Stimulated activated CD8-positive, alpha-beta memory T cell treated with anti-CD3 and anti-CD28 coated beads, Interleukin-12 subunit alpha, Interleukin-12 subunit beta, amount 100 ng/mL, for 1 hour (primary cell): Measurements from ENCODE around the gene LRRC4C.

Source experiments
- DNase-seq: peaks from one replicate; pipeline ENCODE4 v3.0.0-alpha.2; 2020; ENCODE audit warnings: low read depth

Gene LRRC4C

DNA sequence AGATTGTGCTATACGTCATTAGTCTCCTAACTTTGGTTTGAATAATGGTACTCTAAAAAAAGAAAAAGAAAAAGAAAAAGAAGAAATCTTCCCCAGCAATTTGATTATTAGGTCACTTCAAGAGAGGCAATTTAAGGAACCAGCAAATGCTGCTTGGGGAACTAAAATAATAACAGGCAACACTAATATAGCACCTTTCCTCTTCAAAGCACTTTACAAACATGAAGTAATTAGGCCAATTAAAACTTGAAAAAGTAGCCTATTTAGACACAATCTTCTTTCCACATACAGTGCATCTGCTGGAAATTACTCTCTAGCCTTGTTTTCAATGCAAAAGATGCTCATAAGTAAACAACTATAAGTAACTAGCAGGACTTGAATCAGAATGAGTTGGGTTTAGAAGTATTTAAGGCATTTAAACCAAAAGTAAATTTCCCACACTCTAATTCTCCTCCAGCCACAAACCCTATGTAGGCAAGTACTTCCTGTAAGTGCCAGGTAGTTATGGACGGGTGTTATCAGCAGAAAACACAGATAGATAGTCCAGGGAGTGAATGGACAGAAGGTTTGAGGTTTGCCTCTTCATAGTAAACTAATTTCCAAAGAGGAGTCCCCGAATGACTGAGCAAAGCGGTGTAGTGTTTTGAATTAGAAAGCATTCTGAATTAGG lies 44.5 kb downstream of the LRRC4C start:
- no peak for DNase-seq

DNA sequence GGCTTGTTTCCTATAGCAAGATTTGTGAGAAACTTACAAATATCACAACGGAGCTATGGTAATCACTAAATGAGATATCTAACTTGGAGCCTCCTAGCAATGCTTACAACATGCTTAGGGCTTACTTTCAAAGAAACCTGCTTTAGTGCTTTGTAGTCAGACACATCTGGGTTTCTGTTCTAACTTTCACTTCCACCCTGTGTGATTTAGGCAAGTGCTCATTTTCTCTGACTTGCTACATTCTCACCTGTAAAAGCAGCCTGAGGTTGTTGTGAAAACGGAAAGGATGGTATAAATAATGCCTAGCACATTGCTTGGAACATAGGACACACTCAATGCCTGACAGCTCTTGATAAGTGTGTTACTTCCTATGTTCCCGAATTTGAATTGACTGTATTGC lies 45.6 kb downstream of the LRRC4C start:
- DNase-seq = no peak

DNA sequence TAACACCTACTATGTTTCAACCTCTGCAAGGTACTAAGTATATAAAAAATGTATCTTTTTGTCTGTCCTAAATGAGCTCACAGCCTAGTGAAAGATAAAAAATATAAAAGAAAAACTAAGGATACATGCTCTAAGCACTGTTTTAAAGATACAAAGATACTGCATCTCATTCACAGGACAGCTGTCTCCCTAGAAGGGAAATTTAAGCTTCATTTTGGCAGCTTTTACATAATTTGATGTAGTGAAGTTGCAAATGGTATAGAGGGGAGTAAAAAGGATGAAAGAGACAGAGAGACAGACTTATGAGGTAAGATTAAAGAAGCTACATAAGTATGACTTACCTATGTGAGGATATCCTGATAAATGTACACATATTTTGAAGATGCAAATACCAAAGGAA lies 53.6 kb downstream of the LRRC4C start:
- DNase-seq = no peak

DNA sequence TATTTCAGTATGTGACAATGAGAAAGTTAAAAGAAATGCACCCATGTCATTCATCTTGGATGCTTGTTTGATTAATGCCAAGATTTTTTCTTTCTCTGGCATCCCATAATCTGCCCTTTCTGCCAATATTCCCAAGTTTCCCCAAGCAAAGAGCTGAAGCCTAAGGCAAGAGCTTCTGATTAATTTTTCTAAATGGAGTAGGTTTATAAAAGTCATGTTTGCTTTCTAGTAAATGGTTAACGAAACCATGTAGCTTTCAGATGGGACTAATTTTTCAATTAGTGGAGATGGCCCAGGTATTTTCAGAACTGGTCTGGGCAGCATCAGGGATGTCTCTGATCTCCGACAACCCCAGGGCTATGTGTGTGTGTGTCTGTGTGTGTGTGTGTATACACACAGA lies 55.3 kb downstream of the LRRC4C start:
- no peak for DNase-seq

DNA sequence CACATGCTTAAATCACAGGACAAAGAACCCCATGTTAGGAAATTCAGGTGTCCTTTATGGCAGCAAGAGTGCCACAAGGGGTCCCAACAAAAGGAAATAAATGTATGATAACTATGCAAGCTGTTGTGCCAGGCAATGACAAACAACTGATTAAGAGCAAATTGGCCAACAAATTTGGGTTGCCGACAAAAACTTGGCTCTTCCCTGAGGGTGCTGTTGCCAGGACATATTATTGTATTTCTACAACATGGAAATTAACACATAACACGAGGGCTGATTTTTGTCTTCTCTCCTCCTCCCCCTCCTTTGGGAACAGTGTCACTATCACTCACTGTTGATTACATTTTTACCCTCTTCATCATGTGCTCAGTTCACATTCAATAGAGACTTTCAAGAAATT lies 56.0 kb downstream of the LRRC4C start:
- no peak for DNase-seq

DNA sequence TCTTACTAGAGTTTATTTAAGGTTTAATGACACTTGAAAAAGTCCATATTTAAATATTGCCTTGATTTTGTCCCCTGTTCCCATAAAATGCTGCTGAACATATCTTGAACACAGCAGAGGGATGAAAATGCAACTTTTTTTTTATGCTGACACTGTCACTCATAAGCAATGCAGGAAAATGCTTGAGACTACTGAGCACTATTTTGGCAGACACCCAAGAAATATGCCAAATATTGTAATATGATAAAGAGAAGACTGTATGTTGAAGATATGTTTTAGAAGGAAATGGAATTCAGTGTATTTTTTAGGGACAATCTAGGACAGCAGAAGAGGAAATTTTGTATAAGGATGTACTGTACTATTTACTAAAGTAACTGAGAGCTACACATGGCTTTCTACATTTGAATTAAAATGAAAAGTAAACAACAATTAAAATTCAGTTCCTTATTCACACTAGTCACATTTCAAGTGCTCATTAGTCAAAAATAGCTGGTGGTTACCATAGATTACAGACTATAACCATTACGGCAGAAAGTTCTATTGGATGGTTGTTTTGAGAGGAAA lies 58.6 kb downstream of the LRRC4C start:
- DNase-seq = no peak

DNA sequence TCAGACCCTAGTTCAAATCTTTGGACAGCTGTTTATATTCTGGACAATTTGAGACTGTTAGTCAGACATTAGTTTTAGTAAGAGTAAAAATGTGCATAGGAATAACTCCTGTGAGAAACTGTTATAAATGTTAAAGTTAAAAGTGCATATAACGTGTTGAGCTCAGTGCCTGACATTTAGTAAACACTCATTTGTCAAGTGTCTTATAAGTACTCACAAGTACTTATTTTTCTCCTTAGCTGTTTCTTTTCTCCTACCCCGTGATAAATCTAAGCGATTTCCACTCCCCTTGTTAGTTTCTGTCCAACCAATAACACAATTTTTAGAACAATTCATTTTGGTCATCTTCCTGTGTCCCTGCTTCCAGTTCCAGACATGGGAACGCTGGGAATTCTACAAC lies 59.3 kb downstream of the LRRC4C start:
- no peak for DNase-seq

DNA sequence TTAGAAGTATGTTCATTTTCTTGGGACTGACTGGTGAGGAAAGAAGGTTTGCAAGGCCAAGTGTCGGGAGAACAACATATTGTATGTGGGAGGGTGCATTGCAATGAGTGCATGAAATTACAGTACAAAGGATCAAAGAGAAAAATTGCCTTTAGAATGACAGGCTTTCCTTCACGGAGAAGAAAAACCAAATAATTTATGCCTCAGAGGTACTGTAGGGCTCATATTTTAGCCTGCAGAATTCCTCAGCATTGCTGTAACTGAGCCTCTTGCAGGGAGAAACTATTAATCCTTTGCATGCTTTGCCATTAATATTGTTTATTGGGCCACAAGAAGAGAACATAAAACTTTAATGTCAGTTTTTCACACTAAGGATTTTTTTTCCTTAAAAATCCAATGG lies 60.1 kb downstream of the LRRC4C start:
- no peak for DNase-seq

DNA sequence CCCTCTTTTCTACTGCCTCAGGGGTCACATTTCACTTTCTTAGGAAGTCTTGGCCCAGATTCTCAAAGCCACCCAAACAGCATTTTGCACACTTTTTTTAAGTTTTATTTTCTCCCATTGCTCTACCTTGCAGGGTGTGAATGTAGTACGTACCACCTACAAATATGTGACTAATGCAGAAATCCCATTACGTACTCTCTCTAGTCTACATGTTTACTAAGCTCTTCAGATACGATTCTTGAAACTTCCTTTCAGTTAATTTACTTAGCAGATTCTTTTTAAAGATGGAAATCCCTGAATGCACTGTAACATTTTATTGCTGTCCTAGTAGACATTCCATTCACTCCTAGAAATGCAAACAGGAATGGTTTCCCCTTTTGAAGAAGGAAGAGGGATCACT lies 61.3 kb downstream of the LRRC4C start:
- DNase-seq = no peak

DNA sequence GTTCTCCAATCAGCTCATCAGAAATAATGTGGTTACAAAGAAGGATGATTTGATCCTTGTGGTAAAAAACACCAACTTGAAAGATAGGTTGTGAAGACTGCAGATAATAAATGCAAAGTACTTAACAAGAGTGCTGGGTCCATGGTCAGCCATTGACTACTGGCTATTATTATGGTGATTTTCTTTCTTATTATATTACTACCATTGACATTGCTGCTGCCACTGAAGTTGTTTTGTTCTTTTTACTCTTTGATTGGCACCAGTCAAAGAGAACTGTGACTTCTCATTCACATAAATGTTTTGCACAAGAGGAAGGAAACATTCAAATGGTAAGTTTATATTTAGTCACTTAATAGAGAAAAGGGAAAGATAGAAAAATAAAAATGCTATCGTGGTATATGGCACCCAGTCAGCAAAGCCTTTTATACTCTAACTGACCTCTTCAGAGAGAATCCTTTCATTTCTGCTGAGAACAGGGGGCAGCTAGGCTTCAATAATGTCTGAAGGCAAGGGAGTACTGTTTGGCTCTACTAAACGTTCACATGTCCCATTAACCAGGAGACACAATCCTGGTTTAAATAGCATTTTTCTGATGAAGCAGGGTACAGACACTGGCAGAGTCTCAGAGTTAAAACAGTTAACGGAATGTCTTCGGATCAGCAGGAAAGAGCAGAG lies 64.8 kb downstream of the LRRC4C start:
- DNase-seq = no peak

DNA sequence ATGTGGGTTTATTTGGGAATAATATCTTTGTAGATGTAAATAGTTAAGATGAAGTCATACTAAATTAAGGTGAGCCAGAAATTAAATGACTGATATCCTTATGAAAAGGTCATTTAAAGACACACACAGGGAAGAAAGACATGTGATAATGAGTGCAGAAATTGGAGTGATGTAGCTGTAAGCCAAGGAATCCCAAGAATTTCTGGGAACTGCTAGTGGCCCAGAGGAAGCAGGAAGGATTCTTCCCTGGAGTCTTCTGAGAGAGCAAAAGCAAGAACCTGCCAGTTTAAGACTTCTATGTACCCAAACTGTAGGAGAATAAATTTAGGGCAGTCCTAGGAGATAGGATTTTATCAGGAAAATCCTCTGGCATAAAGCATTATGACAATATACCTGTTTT lies 66.9 kb downstream of the LRRC4C start:
- no peak for DNase-seq

DNA sequence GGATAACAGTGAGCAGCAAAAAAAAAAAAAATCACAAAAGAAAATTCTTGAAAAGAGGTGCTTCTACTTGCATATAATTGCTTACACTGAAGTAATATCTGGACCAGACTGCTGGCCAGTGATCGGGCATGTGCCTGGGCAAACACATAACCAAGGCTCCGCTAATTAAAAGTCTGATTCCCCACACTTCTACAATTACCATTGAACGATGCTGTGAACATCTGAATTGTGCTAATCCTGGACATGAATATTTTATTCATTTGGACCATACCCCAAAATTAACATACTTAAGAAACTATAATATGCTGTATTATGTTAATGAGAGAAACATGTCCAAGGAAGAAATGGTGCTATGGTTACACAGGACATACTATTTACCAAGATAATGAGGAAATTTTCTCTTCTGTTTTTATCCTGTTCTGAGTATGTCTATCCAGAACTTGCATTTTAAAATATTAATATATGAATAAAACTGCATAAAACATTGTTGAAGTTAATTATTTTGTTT lies 69.8 kb downstream of the LRRC4C start:
- no peak for DNase-seq

DNA sequence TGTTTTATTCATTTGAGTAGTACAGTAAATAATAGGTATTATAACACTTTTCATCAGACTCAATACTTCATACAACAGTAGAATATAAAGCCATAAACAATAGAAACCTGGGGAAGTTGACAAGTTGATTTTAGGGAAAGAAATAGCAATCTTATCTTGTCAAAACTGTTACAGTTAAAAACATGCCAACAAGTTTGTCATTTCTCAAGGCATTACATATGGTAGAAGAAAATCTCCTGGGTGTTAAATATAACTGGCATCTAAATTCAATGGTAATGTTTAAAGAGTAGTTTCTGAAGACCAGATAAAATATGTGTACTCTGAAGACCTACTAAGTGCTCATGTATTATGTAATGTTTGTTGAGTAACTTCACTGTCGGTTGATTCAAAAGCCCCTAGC lies 75.1 kb downstream of the LRRC4C start:
- DNase-seq = no peak

DNA sequence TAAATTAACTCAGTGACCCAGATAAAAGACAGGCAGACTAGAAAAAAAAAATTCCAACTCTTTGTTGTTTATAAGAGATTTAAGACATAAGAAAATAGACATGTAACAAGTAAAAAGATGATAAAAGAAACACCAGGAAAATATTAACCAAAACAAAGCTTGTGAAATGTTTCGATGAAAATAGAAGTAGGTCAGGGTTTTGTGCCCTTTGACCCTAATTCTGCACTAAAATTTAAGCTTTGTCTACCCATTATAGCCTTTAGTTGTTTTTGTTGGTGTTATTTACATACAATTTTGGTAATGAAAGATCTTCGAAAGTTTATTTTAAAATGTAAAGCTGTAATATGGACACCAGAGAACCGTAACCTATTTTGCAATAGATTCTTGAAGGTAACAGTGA lies 75.7 kb downstream of the LRRC4C start:
- DNase-seq = no peak

DNA sequence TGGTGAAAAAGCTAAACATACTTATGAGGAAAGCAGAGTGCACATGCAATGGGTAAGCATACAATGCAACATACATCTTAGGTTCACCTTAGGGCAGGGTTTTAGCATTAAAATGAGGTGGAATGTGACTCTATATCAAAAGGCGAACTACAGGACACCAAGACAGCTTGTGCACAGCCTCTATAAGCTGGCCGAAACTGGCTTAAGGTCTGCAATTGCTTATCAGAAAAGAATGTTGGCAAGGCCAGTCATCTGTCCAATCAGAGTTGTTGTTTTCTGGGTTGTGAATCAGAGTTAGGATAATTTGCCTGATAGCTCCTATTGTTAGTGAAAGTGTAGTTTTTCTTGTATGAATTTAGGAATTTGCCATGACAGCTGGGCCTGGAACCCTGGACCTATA lies 76.5 kb downstream of the LRRC4C start:
- DNase-seq = no peak

DNA sequence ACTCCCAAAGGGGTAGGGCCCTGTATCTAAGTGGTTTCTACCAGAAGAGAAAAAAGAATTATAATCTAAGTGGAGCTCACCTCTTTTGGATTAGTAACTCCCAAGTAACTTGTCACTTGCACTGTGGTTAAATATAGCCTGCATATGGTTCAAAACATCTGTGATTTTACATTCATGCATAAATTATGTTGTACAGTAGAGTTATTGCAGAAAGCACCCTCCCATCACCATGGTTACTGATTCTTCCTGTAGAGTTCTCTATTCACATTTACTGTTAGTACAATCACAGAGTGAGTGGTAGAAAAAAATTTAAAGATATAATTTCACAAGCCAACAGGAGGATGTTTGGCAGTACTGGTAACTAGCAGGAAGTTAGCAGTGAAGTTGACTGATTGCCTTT lies 80.4 kb downstream of the LRRC4C start:
- no peak for DNase-seq

DNA sequence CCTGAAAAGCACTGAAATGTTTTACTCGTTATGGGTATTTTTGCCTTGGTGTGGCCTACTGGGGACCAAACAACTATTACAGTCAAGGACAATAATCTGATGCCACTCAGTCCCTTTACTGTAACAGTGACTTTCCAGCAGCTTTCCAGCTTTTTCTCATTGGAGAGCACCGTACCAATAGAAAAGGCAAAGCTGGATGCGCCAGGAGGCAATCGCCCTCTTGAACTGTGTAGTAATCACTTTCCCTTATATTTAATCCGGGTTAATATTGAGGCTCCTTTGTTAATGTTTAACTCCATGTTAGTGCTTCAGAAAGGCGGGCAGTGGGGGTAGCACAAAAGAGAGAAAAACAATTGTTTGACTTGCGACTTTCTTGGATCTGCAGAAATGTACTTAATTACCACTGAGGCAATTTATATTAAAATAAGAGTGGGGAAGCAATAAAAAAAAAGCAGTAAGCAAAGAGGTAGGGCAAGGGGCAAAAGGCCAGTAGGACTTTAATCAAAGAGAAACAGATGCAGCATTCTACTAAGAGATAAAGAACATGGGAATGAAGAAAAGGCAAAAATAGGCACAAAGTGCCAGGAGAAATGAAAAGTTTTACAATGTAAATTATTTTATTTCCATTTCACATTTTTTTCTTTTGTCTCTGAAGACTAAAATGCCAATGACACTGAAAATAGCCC lies 81.6 kb downstream of the LRRC4C start:
- no peak for DNase-seq

DNA sequence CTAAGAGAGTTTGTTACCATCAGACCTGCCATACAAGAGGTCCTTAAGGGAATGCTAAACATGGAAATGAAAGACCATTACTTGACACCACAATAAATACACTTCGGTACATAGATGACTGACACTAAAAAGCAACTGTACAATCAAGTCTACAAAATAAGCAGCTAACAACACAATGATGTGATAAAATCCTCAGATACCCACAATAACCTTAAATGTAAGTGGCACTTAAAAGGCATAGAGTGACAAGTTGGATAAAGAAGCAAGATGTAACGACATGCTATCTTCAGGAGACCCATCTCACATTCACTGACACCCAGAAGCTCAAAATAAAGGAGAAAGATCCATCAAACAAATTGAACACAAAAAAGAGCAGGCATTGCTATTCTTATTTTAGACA lies 107.6 kb downstream of the LRRC4C start:
- no peak for DNase-seq

DNA sequence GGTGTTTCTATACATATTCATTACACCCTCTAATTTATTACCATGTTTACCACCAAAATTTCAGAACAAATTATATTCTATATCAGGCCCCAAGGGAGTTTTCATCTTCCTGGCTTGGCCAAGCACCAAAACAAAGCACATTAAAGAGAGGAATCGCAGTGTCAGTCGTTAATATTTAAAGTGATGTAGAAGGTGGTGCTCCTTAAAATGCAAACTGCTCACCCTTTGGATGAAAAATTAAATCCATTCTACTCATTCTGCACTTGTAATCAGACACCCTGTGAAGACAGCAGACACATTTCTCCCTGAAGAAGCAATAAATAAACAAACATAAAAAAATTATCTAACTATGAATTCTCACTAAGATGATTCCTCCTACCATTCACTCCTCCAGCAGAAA lies 113.4 kb downstream of the LRRC4C start:
- no peak for DNase-seq

DNA sequence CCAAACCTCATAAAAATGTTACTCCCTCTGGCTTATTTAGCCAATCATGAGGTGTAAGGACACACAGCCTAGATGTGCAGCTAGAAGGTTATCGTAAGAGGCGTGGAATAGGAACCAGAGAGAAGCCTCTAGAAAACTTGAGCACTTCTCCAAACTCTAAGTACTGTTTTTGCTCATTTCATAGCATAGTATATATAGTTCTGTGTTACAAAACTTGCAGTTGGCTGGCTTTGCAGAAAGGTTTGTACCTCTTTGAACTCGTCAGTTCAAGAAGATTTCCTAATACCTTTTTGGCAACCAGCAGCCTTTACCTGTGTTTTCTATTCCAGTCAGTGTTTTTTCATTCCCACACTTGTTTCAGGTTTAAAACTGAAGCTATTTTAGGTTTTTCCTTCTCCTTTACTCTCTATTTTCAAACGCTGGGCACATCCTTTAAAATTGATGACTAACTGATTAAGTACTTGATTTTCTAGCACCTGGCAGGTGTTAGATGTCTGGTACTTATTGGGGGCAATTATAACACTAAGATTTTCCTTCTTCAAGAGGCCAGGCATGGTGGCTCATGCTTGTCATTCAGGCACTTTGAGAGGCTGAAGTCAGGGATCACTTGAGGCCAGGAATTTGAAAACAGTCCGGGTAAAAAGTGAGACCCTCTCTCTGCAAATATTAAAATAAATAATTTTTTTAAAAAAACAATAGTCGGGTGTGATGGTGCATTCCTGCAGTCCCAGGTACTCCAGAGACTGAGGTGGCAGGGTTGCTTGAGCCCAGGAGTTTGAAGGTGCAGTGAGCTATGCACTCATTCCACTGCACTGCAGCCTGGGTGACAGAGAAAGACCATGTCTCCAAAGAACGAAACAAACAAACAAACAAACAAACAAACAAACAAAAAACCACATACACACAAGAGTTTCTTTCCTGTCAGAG lies 125.2 kb downstream of the LRRC4C start:
- DNase-seq = no peak

DNA sequence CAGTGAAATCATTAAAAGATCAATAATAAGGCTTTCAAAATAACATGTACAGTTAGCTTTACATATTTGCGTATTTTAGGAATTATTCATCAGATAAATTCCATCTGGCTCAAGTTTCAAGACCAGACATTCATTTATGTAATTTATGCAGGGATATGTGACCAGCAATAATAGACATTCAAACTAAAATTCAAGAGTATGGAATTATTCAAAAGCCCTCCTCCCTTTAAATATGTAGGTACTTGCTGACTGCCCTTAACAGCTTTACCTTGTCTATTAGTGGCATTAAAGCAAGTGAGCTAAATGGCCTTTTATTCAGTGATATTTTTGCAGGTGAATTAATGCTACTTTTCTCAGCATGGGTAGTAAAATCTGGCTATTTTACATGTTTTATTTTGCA lies 126.1 kb downstream of the LRRC4C start:
- no peak for DNase-seq

DNA sequence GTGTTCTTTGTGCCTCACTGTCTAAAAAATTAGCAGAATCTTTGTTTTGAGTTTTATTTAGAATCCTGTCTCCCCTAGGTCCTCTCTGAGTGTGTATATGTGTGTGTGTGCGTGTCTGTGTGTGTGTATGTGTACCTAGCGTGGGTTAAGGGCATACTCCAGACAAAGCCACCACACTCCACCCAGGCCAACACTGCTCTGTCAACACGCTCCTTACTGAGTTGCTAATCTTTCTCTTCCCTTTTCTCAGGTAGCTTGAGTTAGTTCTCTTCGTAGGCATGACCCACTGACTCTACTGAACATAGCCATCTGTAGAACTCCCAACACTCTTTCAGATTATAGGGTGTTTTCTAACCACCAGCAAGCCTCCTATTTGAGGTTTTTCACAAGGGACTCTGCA lies 131.1 kb downstream of the LRRC4C start:
- DNase-seq = no peak
